Cardiac septum (tissue), 1 donor: ENCODE measurements around the gene SNX6. TPM values are rescaled to one million over a fixed set of nuclear protein-coding genes. Genes with fewer than 3 reads are reported as not detected.
"Not testable (repeated sequence)": the region's sequence is repeated elsewhere in the genome, so short reads cannot be mapped to it uniquely, and the experiment has no call there.

ENCODE experiments used
- DNase-seq: peaks from one replicate; pipeline ENCODE4 v3.0.0-alpha.2; 2020; ENCODE audit warnings: low spot score
- intact Hi-C: fragments of 100-400 bp; cut with DNase I; formaldehyde crosslinking; loops from one replicate; pipeline ENCODE4 v1.14.0; 2022
- total RNA-seq: library from RNA; stranded (reverse); fragmentation: NEBNext Ultra II Directional; extraction: Animal tissue kit (Norgen Biotek cat#: 25700); gene quantifications from one replicate; pipeline ENCODE4 v1.2.1, GENCODE V29; 2021
- donor health status: DM: no; HTN: no; CAD: no.

SNX6 gene
- total RNA-seq, 1 donor from 2014 or later, result 59.5 TPM

DNA sequence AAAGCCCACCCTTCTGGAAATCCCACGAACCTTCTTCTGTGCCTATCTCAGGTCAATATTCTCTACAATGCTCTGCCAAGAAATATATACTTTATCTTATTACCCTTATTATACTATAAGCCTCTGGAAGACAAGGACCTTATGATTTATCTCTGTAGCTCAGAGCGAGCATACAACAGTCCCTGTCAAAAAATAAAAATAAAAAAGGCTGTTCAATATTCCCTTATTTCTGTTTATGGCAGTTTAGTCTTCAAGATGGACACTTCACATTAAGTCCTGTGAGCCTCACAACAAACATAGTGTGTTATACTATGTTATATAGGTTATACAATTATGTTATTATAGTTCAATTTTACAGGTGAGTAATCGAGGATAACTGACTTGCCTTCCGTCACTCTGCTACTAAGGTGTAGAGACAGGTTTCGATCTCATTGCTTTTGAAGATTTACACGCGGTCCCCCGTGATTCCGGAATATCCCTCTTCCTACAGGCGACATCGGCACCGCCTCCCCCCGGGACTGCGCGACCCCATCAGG, 91.0 kb downstream of the SNX6 start:
- DNase-seq, result no peak
- intact Hi-C loops, result loop anchor here (5.0 kb wide), 1 partner anchor 77 kb away; the partner anchor contains the start of gene SPTSSA

DNA sequence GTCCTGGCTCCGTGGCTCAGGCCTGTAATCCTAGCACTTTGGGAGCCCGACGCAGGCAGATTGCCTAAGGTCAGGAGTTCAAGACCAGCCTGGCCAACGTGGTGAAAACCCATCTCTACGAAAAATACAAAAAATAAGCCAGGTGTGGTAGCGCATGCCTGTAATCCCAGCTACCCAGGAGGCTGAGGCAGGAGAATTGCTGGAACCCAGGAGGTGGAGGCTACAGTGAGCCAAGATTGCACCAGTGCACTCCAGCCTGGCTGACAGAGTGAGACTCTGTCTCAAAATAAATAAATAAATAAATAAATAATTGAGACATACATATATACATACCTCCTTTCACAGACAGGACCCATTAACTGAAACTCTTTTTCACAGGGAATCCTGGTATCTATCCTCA, 91.9 kb downstream of the SNX6 start:
- not testable (repeated sequence) for DNase-seq
- intact Hi-C loops, result loop anchor here (5.0 kb wide), 1 partner anchor 76 kb away; the partner anchor contains the start of gene SPTSSA

GRCh38 chr14:34537677-34538009, 92.3 kb downstream of the SNX6 start:
- no peak for DNase-seq
- intact Hi-C loops, result loop anchor here (5.0 kb wide), 1 partner anchor 75 kb away; the partner anchor contains the start of gene SPTSSA

DNA sequence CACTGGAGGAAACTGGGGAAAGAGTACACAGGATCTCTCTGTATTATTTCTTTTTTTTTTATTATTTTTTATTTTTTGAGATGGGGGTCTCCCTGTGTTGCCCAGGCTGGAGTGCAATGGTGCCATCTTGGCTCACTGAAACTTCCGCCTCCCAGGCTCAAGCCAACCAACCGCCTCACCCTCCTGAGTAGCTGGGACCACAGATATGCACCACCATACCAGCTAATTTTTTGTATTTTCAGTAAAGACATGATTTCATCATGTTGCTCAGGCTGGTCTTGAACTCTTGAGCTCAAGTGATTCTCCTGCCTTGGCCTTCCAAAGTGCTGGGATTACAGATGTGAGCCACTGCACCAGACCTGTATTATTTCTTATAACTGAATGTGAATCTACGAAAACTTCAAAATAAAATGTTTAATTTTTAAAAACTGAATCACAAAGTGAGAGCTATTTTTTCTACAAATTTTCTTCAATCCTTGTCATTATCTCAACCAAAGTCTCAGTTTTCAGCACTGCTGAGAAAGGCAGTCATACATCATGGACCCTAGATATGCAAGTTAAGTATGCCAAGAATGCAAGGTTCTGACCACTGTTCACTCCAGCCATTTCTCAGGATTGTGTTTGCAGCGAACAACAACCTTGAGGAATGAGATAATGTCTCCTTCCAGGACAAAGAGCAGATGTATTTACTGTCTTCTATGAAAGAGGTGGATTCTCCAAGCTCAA, 92.8 kb downstream of the SNX6 start:
- DNase-seq, result no peak
- intact Hi-C loops, result loop anchor here (5.0 kb wide), 1 partner anchor 75 kb away; the partner anchor contains the start of gene SPTSSA

DNA sequence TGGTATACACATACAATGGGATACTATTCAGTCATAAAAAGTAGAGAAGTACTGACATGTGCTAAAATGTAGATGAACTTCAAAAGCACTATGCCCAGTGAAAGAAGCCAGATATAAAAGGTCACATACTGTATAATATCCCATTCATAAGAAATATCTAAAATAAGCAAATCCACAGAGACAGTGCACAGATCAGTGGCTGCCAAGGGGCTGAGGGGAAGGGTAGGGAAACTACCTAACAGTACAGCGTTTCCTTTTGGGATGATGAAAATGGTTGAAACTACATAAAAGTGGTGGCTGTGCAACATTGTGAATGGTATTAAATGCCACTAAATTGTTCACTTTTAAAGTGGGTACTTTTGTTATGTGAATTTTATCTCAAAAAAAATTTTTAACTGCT, 102.4 kb downstream of the SNX6 start:
- intact Hi-C loops, result no loop called here
- DNase-seq, result no peak

GRCh38 chr14:34524216-34524615, 105.7 kb downstream of the SNX6 start:
- DNase-seq, intact Hi-C loops: not testable (repeated sequence)

GRCh38 chr14:34522496-34522895, 107.5 kb downstream of the SNX6 start:
- intact Hi-C loops, result no loop called here
- no peak for DNase-seq

DNA sequence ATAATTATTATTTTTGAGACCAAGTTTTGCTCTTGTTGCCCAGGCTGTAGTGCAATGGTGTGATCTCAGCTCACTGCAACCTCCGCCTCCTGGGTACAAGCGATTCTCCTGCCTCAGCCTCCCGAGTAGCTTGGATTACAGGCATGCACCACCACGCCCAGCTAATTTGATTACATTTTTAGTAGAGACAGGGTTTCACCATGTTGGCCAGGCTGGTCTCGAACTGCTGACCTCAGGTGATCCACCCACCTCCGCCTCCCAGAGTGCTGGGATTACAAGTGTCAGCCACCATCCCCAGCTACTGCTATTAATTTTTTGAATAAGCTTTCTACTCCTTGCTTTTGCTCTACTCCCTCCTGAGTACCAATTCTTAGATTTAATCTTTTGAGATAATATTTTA, 108.9 kb downstream of the SNX6 start:
- DNase-seq, intact Hi-C loops: not testable (repeated sequence)

DNA sequence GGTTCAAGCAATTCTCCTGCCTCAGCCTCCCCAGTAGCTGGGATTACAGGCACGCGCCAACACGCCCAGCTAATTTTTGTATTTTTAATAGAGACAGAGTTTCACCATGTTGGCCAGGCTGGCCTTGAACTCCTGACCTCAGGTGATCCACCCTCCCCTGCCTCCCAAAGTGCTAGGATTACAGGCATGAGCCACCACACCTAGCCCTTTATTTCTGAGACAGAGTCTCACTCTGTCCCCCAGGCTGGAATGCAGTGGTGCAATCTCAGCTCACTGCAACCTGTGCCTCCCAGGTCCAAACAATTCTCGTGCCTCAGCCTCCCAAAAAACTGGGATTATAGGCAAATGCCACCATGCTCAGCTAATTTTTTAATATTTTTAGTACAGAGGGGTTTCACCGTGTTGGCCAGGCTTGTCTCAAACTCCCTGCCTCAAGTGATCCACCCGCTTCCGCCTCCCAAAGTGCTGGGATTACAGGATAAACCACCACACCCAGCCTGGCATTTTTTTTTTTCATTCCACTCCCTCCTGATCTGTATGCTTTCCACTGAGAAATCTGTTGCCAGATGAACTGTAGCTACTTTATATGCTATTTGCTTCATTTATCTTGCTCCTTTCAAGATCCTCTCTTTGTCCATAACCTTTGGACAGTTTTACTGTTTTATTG, 109.5 kb downstream of the SNX6 start:
- DNase-seq, intact Hi-C loops: not testable (repeated sequence)

Other genes starting within 250 kb of the SNX6 start
- 11.5 TPM for gene SPTSSA, start 167.9 kb downstream of the SNX6 start, total RNA-seq
- gene EAPP, start 90.4 kb downstream of the SNX6 start, total RNA-seq, result 17.1 TPM
- 673 TPM for gene CFL2, start 84.4 kb upstream of the SNX6 start, total RNA-seq
- 8.4 TPM for gene BAZ1A, start 245.2 kb upstream of the SNX6 start, total RNA-seq